Left forelimb (tissue), 1 donor: Measurements from ENCODE around the gene KCNE2.
"Not testable (repeated sequence)": the region's sequence is repeated elsewhere in the genome, so short reads cannot be mapped to it uniquely, and the experiment has no call there.

Experiments
- DNase-seq: peaks from one replicate; pipeline ENCODE4 v3.0.0-alpha.2; 2018; ENCODE audit warnings: low spot score

The KCNE2 gene

GRCh38 chr21:34406676-34407075 is 42.9 kb downstream of the KCNE2 start:
- DNase-seq = not testable (repeated sequence)

- DNase-seq = not testable (repeated sequence)
Measured at GRCh38 chr21:34407294-34407693, 43.5 kb downstream of the KCNE2 start.

DNA sequence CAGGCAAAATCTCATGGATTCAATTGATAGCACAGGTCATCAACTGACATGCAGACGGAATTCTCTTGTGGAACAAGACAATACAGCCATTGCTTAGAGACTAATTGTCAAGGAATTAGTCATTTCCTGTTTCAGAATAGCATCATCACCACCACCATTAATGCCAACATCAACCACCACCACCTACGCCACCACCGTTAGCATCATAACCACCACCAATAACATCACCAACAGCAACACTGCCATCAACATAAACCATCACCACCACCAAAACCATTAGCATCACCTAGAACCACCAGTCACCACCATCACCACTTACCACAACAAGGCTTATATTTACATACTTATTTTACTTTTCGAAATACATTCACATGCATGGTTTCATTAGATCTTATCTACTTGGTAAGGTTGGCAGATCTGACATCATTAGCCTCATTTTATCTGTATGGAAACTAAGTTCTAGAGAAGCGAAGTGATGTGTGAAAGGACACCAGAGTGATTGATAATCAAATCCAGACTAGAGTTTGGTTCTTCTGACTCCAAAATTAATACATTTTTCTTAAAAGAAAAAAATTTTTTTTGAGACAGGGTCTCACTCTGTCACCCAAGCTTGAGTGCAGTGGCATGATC is 53.8 kb downstream of the KCNE2 start:
- DNase-seq = not testable (repeated sequence)
